Kidney (tissue), 14 donors: Measurements from ENCODE around the gene ALDH3A2. TPM values are rescaled to one million over a fixed set of nuclear protein-coding genes. Genes with fewer than 3 reads are reported as not detected.

Experiments
- DNase-seq, 5 donors: peaks; one replicate each; pipeline ENCODE4 v3.0.0-alpha.2; 2013 to 2020
- FAIRE-seq: peaks from 2 replicates; lab custom pipeline; 2012; peaks lifted over from hg19 to GRCh38; lab: Jason Lieb, UNC
- H3K27ac ChIP-seq, 2 donors: one replicate each; pipeline ENCODE4 v1.7.0; 2013; ENCODE audit warnings: low read depth in 2 of 2, low read length in 2 of 2, inconsistent platforms in 1 of 2
- H3K27me3 ChIP-seq: one replicate; pipeline ENCODE4 v1.7.1; 2013; ENCODE audit warnings: low read length, inconsistent platforms; ENCODE audit not compliant: control insufficient read depth, insufficient read depth
- H3K36me3 ChIP-seq, 3 donors: one replicate each; pipeline versions ENCODE4 v1.7.0 to v1.7.1; 2013; ENCODE audit warnings: low read length in 3 of 3, control low read depth in 1 of 3, inconsistent platforms in 1 of 3; ENCODE audit not compliant: insufficient read depth in 3 of 3, control insufficient read depth in 2 of 3
- H3K4me1 ChIP-seq, 3 donors: one replicate each; pipeline versions ENCODE4 v1.7.0 to v1.7.1; 2013; ENCODE audit warnings: low read length in 3 of 3, inconsistent platforms in 1 of 3, low read depth in 1 of 3; ENCODE audit not compliant: control insufficient read depth in 2 of 3, insufficient read depth in 2 of 3
- H3K4me3 ChIP-seq, 3 donors: one replicate each; pipeline versions ENCODE4 v1.7.0 to v1.8.1; 2013; ENCODE audit warnings: low read length in 3 of 3, control low read depth in 1 of 3, inconsistent platforms in 1 of 3
- H3K9ac ChIP-seq, 3 donors: one replicate each; pipeline versions ENCODE4 v1.7.0 to v1.7.1; 2013; ENCODE audit warnings: low read length in 3 of 3, control low read depth in 1 of 3, inconsistent platforms in 1 of 3
- H3K9me3 ChIP-seq, 3 donors: one replicate each; pipeline versions ENCODE4 v1.7.0 to v1.7.1; 2013; ENCODE audit warnings: low read length in 3 of 3, control low read depth in 1 of 3, inconsistent platforms in 1 of 3; ENCODE audit not compliant: control insufficient read depth in 2 of 3, insufficient read depth in 1 of 3
- CTCF ChIP-seq: IDR thresholded peaks from 3 replicates; pipeline ENCODE4 v1.5.1; 2012; ENCODE audit warnings: mild to moderate bottlenecking, moderate library complexity, borderline replicate concordance; ENCODE audit not compliant: insufficient read depth; ENCODE audit errors: extremely low read depth
- intact Hi-C: fragments of 100-400 bp; cut with DNase I; formaldehyde crosslinking; loops from one replicate; pipeline ENCODE4 v1.11.1; 2022
- polyA plus RNA-seq: library from polyadenylated mRNA; stranded (reverse); fragments of 350-450 nt; fragmentation: Illumina TruSeq; extraction: RNeasy Lipid Tissue Mini Kit (QIAGEN cat#74804); gene quantifications from one replicate; pipeline ENCODE4 v1.2.3, GENCODE V29; 2014; ENCODE audit warnings: low read depth, low replicate concordance; ENCODE audit not compliant: insufficient read depth
- total RNA-seq: library from RNA; stranded (reverse); fragmentation: NEBNext Ultra II Directional; extraction: Animal tissue kit (Norgen Biotek cat#: 25700); gene quantifications from one replicate; pipeline ENCODE4 v1.2.1, GENCODE V29; 2021
- donor health status: control.
- donor health status: control.
- donor health status: control.
- donor health status: control.
- donor health status: control.
- donor health status: DM: yes; HTN: yes; CAD: no.
- donor health status: Normal renal cell carcinoma (clear cell type).

Gene ALDH3A2
- total and polyA plus RNA-seq, 2 donors from 2014 or later: 75.0 to 87.7 TPM

DNA sequence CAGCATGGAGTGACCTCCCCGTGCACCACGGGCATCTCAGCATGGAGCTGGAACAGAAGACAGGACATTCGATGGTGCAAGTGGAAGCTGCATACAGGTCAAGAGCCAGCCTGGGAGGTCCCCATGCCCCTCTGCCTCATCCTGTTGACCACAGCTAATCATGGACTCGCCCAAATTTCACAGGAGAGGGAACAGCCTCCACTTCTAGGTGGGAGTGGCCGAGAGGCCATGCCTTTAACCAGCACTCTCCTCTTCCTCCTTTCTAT is 71.6 kb downstream of the ALDH3A2 start:
- H3K9me3 ChIP-seq: no peaks in the 10 kb centered on the region
- H3K27ac ChIP-seq: peak overlapping the region; percentile 72 to 73
- no peaks in the 10 kb centered on the region for H3K36me3 ChIP-seq
- H3K4me1 ChIP-seq: peaks cover 0 to 48% (median 37%) of the 10 kb centered on the region in 3 donors
- no peak overlapping the region for H3K4me3 ChIP-seq
- no peak overlapping the region for H3K9ac ChIP-seq
- no peak for FAIRE-seq
- H3K27me3 ChIP-seq: no peaks in the 10 kb centered on the region
- intact Hi-C loops: no loop called here
- TF ChIP-seq CTCF: no peak
- DNase-seq: peak in 1 of 5 donors; percentile 39

GRCh38 chr17:19720631-19721426 is 72.3 kb downstream of the ALDH3A2 start:
- intact Hi-C loops: no loop called here
- Histone ChIP-seq H3K9ac (no peak overlapping the region), H3K36me3 (no peaks in the 10 kb centered on the region), H3K27ac (peak overlapping the region; percentile 72 to 83), H3K27me3 (no peaks in the 10 kb centered on the region), H3K4me1 (peaks cover 0 to 47% (median 37%) of the 10 kb centered on the region in 3 donors), H3K4me3 (no peak overlapping the region), H3K9me3 (no peaks in the 10 kb centered on the region)
- FAIRE-seq: no peak
- no peak for TF ChIP-seq CTCF
- peak; percentile 71 to 89 (median 76) for DNase-seq

GRCh38 chr17:19723964-19724363 is 75.4 kb downstream of the ALDH3A2 start:
- Histone ChIP-seq H3K4me3 (peak overlapping the region in 1 of 3 donors; percentile 25), H3K9ac (no peak overlapping the region), H3K36me3 (no peaks in the 10 kb centered on the region), H3K27ac (peak overlapping the region in 1 of 2 donors; percentile 26), H3K27me3 (no peaks in the 10 kb centered on the region), H3K9me3 (no peaks in the 10 kb centered on the region), H3K4me1 (peaks cover 0 to 46% (median 43%) of the 10 kb centered on the region in 3 donors)
- intact Hi-C loops: no loop called here
- peak in 1 of 5 donors; percentile 51 for DNase-seq
- no peak for FAIRE-seq
- no peak for TF ChIP-seq CTCF
